Right lobe of liver (tissue), 4 donors: ENCODE data around the gene SYT17.

Experiments used
- POLR2A ChIP-seq: fragments of 450-650 bp; IDR thresholded peaks from one replicate; pipeline ENCODE4 v1.6.1; 2017; ENCODE audit warnings: antibody characterized with exemption, mild to moderate bottlenecking
- TF ChIP-seq, protein P1 (sequence below), 4 donors: fragments of 200-600 bp in 3 of 4; fragments of 450-650 bp in 1 of 4; IDR thresholded peaks; one replicate each; pipeline versions ENCODE4 v1.5.1 to v1.8.0; 2016 to 2022; ENCODE audit warnings: antibody characterized with exemption in 4 of 4, mild to moderate bottlenecking in 2 of 4
- donor health status: DM: no; HTN: no; CAD: no.
- donor health status: DM: no; HTN: no; CAD: no.
- donor health status: DM: no; HTN: yes; CAD: no.

DNA sequence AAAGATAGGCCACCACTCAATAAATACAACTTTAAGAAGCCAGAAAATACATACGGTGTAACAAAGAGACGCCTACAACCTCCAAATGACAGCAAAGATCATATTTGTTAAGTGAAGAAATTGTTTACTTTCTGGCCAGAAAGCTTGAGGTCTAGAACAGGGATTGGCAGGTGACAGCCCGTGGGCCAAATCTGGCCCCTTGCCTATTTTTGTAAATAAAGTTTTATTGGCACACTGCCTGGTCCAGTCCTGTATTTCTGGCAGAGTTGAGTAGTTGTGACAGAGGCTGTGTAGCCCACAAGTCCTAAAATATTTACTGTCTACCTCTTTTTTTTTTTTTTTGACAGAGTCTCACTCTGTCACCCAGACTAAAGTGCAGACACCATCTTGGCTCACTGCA, 114.1 kb downstream of the SYT17 start:
- TF ChIP-seq, protein P1, sequence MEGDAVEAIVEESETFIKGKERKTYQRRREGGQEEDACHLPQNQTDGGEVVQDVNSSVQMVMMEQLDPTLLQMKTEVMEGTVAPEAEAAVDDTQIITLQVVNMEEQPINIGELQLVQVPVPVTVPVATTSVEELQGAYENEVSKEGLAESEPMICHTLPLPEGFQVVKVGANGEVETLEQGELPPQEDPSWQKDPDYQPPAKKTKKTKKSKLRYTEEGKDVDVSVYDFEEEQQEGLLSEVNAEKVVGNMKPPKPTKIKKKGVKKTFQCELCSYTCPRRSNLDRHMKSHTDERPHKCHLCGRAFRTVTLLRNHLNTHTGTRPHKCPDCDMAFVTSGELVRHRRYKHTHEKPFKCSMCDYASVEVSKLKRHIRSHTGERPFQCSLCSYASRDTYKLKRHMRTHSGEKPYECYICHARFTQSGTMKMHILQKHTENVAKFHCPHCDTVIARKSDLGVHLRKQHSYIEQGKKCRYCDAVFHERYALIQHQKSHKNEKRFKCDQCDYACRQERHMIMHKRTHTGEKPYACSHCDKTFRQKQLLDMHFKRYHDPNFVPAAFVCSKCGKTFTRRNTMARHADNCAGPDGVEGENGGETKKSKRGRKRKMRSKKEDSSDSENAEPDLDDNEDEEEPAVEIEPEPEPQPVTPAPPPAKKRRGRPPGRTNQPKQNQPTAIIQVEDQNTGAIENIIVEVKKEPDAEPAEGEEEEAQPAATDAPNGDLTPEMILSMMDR (IDR thresholded peaks at IDR 0.05): no peak
- TF ChIP-seq POLR2A: no peak
